A549 (cell line): ENCODE data around the gene ATP10A. TPM values are rescaled to one million over a fixed set of nuclear protein-coding genes. Genes with fewer than 3 reads are reported as not detected.

Experiments used
- ATAC-seq, 2 experiments: fragments of 200-7000 bp in 1 of 2; fragments of >200 bp in 1 of 2; cut with Nextera tagmentation in 1 of 2; cut with Tn5 transposase in 1 of 2; 3 replicates each; pipeline versions ENCODE4 v1.8.0 to v1.9.1; 2018 to 2020; ENCODE audit warnings: mild to moderate bottlenecking in 1 of 2, moderate library complexity in 1 of 2
- CTCF ChIA-PET: fragments of 300-600 bp; sonication (Branson Sonifier 250); formaldehyde crosslinking; extraction: SDS; loops from one replicate; lab custom pipeline; 2021; ENCODE audit warnings: antibody characterized with exemption, inconsistent platforms; lab: Yijun Ruan, JAX
- POLR2A ChIA-PET: fragments of 350-600 bp; formaldehyde crosslinking; extraction: SDS; loops from one replicate; lab custom pipeline; 2021; ENCODE audit warnings: antibody characterized with exemption, inconsistent platforms; lab: Yijun Ruan, JAX
- DNase-seq, 2 experiments: peaks; one replicate each; pipeline versions ENCODE4 v3.0.0 to v3.0.0-alpha.2; 2011 to 2016; ENCODE audit warnings: low read depth in 1 of 2, low spot score in 1 of 2
- FAIRE-seq: peaks from 2 replicates; lab custom pipeline; 2011; peaks lifted over from hg19 to GRCh38; lab: Jason Lieb, UNC
- H3K27ac ChIP-seq, 2 experiments: fragments of >200 bp; sonication (Bioruptor Twin); formaldehyde crosslinking; 3 replicates each; pipeline ENCODE4 v1.5.1; 2016 to 2017
- H3K4me1 ChIP-seq: fragments of >200 bp; sonication (Bioruptor Twin); formaldehyde crosslinking; 3 replicates; pipeline ENCODE4 v1.6.1; 2016
- H3K4me2 ChIP-seq: fragments of >200 bp; sonication (Bioruptor Twin); formaldehyde crosslinking; 3 replicates; pipeline ENCODE4 v1.6.1; 2016
- H3K4me3 ChIP-seq: fragments of >200 bp; sonication (Bioruptor Twin); formaldehyde crosslinking; 3 replicates; pipeline ENCODE4 v1.5.1; 2016
- H3K9me3 ChIP-seq: fragments of >200 bp; sonication (Bioruptor Twin); formaldehyde crosslinking; 3 replicates; pipeline ENCODE4 v1.6.1; 2016
- BHLHE40 ChIP-seq: IDR thresholded peaks from 2 replicates; pipeline ENCODE4 v1.6.1; 2012; ENCODE audit warnings: low read depth, low read length, inconsistent platforms
- CBX2 ChIP-seq: fragments of 200-600 bp; sonication (generic); IDR thresholded peaks from 2 replicates; pipeline ENCODE4 v1.6.1; 2016; ENCODE audit warnings: low read depth, mild to moderate bottlenecking, borderline replicate concordance
- CBX8 ChIP-seq: fragments of 200-600 bp; sonication (generic); IDR thresholded peaks from 2 replicates; pipeline ENCODE4 v1.6.1; 2016
- CEBPB ChIP-seq, 2 experiments: fragments of >200 bp in 1 of 2; sonication (Bioruptor Twin) in 1 of 2; formaldehyde crosslinking in 1 of 2; IDR thresholded peaks; 2 replicates each; pipeline ENCODE4 v1.6.1; 2012 to 2016
- CHD2 ChIP-seq: fragments of 150-350 bp; IDR thresholded peaks from 2 replicates; pipeline ENCODE4 v1.6.1; 2014; ENCODE audit warnings: low read length; ENCODE audit not compliant: partially characterized antibody
- EHMT2 ChIP-seq: fragments of 200-600 bp; sonication (generic); IDR thresholded peaks from 2 replicates; pipeline ENCODE4 v1.6.1; 2016; ENCODE audit warnings: antibody characterized with exemption, low read depth, mild to moderate bottlenecking, moderate library complexity
- ESRRA ChIP-seq: fragments of 150-350 bp; IDR thresholded peaks from 2 replicates; pipeline ENCODE4 v1.6.1; 2014; ENCODE audit warnings: mild to moderate bottlenecking, low read length, borderline replicate concordance
- FOSL2 ChIP-seq, 2 experiments: fragments of 450-650 bp in 1 of 2; fragments of >200 bp in 1 of 2; sonication (Bioruptor Twin) in 1 of 2; formaldehyde crosslinking; IDR thresholded peaks; 2 replicates each; pipeline versions ENCODE4 v1.5.0 to v1.6.1; 2016 to 2020; ENCODE audit warnings: mild to moderate bottlenecking in 1 of 2, moderate library complexity in 1 of 2
- FOXS1 ChIP-seq: fragments of 250-450 bp; sonication (Bioruptor Pico); IDR thresholded peaks from 2 replicates; pipeline ENCODE4 v1.5.0; 2020; ENCODE audit warnings: mild to moderate bottlenecking, moderate library complexity
- GATA3 ChIP-seq: IDR thresholded peaks from 2 replicates; pipeline ENCODE4 v1.6.1; 2012; ENCODE audit warnings: borderline replicate concordance
- HOXB13 ChIP-seq: fragments of 250-450 bp; sonication (Bioruptor Pico); IDR thresholded peaks from 2 replicates; pipeline ENCODE4 v1.5.0; 2020; ENCODE audit warnings: low read depth, mild to moderate bottlenecking, moderate library complexity
- HOXB5 ChIP-seq: fragments of 250-450 bp; sonication (Bioruptor Pico); IDR thresholded peaks from 2 replicates; pipeline ENCODE4 v1.5.0; 2020; ENCODE audit warnings: mild to moderate bottlenecking, moderate library complexity
- JUN ChIP-seq, 2 experiments: fragments of >200 bp; sonication (Bioruptor Twin); formaldehyde crosslinking; IDR thresholded peaks; 2 replicates in 1 of 2; 3 replicates in 1 of 2; pipeline ENCODE4 v1.6.1; 2016 to 2017
- JUNB ChIP-seq: fragments of >200 bp; sonication (Bioruptor Twin); formaldehyde crosslinking; IDR thresholded peaks from 2 replicates; pipeline ENCODE4 v1.6.1; 2016
- KDM1A ChIP-seq: fragments of 200-600 bp; sonication (generic); IDR thresholded peaks from 2 replicates; pipeline ENCODE4 v1.6.1; 2016; ENCODE audit warnings: low read depth, mild to moderate bottlenecking
- KDM5A ChIP-seq: fragments of 200-600 bp; sonication (generic); IDR thresholded peaks from 2 replicates; pipeline ENCODE4 v1.6.1; 2016; ENCODE audit warnings: antibody characterized with exemption, mild to moderate bottlenecking
- MAFK ChIP-seq: fragments of 450-650 bp; IDR thresholded peaks from 2 replicates; pipeline ENCODE4 v1.6.1; 2014; ENCODE audit not compliant: partially characterized antibody
- NPAS2 ChIP-seq: fragments of 250-450 bp; sonication (Bioruptor Pico); IDR thresholded peaks from 2 replicates; pipeline ENCODE4 v1.8.0; 2022; ENCODE audit warnings: mild to moderate bottlenecking, moderate library complexity, borderline replicate concordance
- NR3C1 ChIP-seq: fragments of >200 bp; sonication (Bioruptor Twin); formaldehyde crosslinking; IDR thresholded peaks from 3 replicates; pipeline ENCODE4 v1.6.1; 2017
- PHF8 ChIP-seq: fragments of 200-600 bp; sonication (generic); IDR thresholded peaks from 2 replicates; pipeline ENCODE4 v1.6.1; 2016; ENCODE audit warnings: low read depth, mild to moderate bottlenecking, antibody characterized with exemption, moderate library complexity, borderline replicate concordance
- POLR2A ChIP-seq: IDR thresholded peaks from 2 replicates; pipeline ENCODE4 v1.6.1; 2012; ENCODE audit warnings: mild to moderate bottlenecking, low read length
- POLR2AphosphoS2 ChIP-seq: conservative IDR thresholded peaks from 2 replicates; pipeline ENCODE4 v1.6.1; 2012; ENCODE audit warnings: low read length, improper control_type of control experiment, inconsistent platforms
- RAD21 ChIP-seq, 2 experiments: fragments of >200 bp in 1 of 2; sonication (Bioruptor Twin) in 1 of 2; formaldehyde crosslinking in 1 of 2; IDR thresholded peaks in 1 of 2; conservative IDR thresholded peaks in 1 of 2; 2 replicates in 1 of 2; 3 replicates in 1 of 2; pipeline ENCODE4 v1.6.1; 2012 to 2018; ENCODE audit warnings: inconsistent platforms in 1 of 2
- RARB ChIP-seq: fragments of 250-450 bp; sonication (Bioruptor Pico); IDR thresholded peaks from 2 replicates; pipeline ENCODE4 v1.8.0; 2021; ENCODE audit warnings: mild to moderate bottlenecking, moderate library complexity
- RCOR1 ChIP-seq: fragments of 150-350 bp; IDR thresholded peaks from 2 replicates; pipeline ENCODE4 v1.6.1; 2014; ENCODE audit warnings: antibody characterized with exemption, low read length, low read depth
- RFX5 ChIP-seq: fragments of 450-650 bp; IDR thresholded peaks from 2 replicates; pipeline ENCODE4 v1.7.1; 2014; ENCODE audit warnings: antibody characterized with exemption, mild to moderate bottlenecking, moderate library complexity
- RNF2 ChIP-seq: fragments of 200-600 bp; sonication (generic); IDR thresholded peaks from 2 replicates; pipeline ENCODE4 v1.6.1; 2016; ENCODE audit warnings: low read depth, mild to moderate bottlenecking, antibody characterized with exemption, moderate library complexity, borderline replicate concordance
- SMC3 ChIP-seq: fragments of >200 bp; sonication (Bioruptor Twin); formaldehyde crosslinking; IDR thresholded peaks from 3 replicates; pipeline ENCODE4 v1.6.1; 2018; ENCODE audit warnings: inconsistent platforms
- TP53 ChIP-seq: fragments of 250-450 bp; sonication (Bioruptor Pico); IDR thresholded peaks from 2 replicates; pipeline ENCODE4 v1.5.0; 2021; ENCODE audit warnings: mild to moderate bottlenecking, moderate library complexity
- ZC3H11A ChIP-seq: fragments of 450-650 bp; IDR thresholded peaks from 2 replicates; pipeline ENCODE4 v1.6.1; 2014; ENCODE audit warnings: antibody characterized with exemption, mild to moderate bottlenecking
- ZFP36 ChIP-seq: fragments of 450-650 bp; IDR thresholded peaks from 2 replicates; pipeline ENCODE4 v1.6.1; 2014; ENCODE audit warnings: borderline replicate concordance; ENCODE audit not compliant: partially characterized antibody
- ZNF302 ChIP-seq: fragments of 250-450 bp; sonication (Bioruptor Pico); IDR thresholded peaks from 2 replicates; pipeline ENCODE4 v1.9.0; 2021; ENCODE audit warnings: inconsistent platforms, mild to moderate bottlenecking, moderate library complexity
- WGBS: methylation state at CpG from one replicate; pipeline ENCODE4 v1.1.6; 2017; ENCODE audit errors: missing lambda C conversion rate; 5-methylcytosine and 5-hydroxymethylcytosine counted together
- polyA plus RNA-seq, 4 experiments: library from polyadenylated mRNA; depleted of rRNA in 3 of 4; stranded (reverse); fragments of >200 nt; fragmentation: RNase III in 1 of 4; extraction: RNeasy Plus Mini Kit Qiagen cat#74134 plus additional on column Dnase treatment in 1 of 4; gene quantifications; 2 replicates in 3 of 4; 3 replicates in 1 of 4; pipeline ENCODE4 v1.2.3, GENCODE V29; 2011 to 2017
- TF ChIP-seq, protein P1 (sequence below): IDR thresholded peaks from 2 replicates; pipeline ENCODE4 v1.6.1; 2012
- TF ChIP-seq, protein P2 (sequence below): fragments of 450-650 bp; IDR thresholded peaks from 2 replicates; pipeline ENCODE4 v1.6.1; 2014; ENCODE audit warnings: antibody characterized with exemption
- TF ChIP-seq, protein P3 (sequence below): IDR thresholded peaks from 2 replicates; pipeline ENCODE4 v1.6.1; 2012
- TF ChIP-seq, protein P4 (sequence below): IDR thresholded peaks from 2 replicates; pipeline ENCODE4 v1.6.1; 2012; ENCODE audit warnings: low read depth, borderline replicate concordance

Gene ATP10A
- polyA plus RNA-seq, 2 of the 4 experiments (the other 2 are of a cell fraction), result 5.9 to 7.6 TPM

GRCh38 chr15:25852027-25852426 lies 11.1 kb downstream of the ATP10A start:
- FAIRE-seq (no peak), ATAC-seq (no peak), DNase-seq (no peak)
- ChIA-PET CTCF (interaction anchor here (2.5 kb wide), 1 partner anchor 82 kb away, joined by 11 read pairs; no protein-coding TSS in a partner anchor), POLR2A (no interaction called here)
- H3K9me3 ChIP-seq, result no peaks in the 10 kb centered on the region
- H3K4me3 ChIP-seq, result no peak overlapping the region
- H3K27ac ChIP-seq, result peak overlapping the region in 1 of 2 experiments; percentile 98; a peak in 3 of 6 replicates
- TF ChIP-seq KDM5A, result no peak
- TF ChIP-seq HOXB13 (CRISPR knock-in tag), result no peak
- TF ChIP-seq CHD2, result no peak
- no peak for TF ChIP-seq HOXB5 (CRISPR knock-in tag)
- TF ChIP-seq GATA3, result no peak
- no peak for TF ChIP-seq EHMT2
- TF ChIP-seq NR3C1, result no peak
- no peak for TF ChIP-seq KDM1A
- no peak for TF ChIP-seq RAD21 (conservative IDR thresholded peaks at IDR 0.05 in 1 of 2, IDR thresholded peaks at IDR 0.05 in 1 of 2)
- TF ChIP-seq TP53 (CRISPR knock-in tag), result no peak
- no peak for TF ChIP-seq CBX8
- no peak for TF ChIP-seq RFX5
- no peak for TF ChIP-seq ZC3H11A
- no peak for TF ChIP-seq BHLHE40
- TF ChIP-seq ESRRA, result no peak
- no peak overlapping the region for H3K4me2 ChIP-seq
- H3K4me1 ChIP-seq, result peaks cover 61% of the 10 kb centered on the region

- WGBS, result 6% methylated on average over 28 of the region's 36 CpGs
- DNase-seq (peak; percentile 60 to 78), FAIRE-seq (no peak), ATAC-seq (peak; percentile 88 to 94)
- Histone ChIP-seq H3K4me2 (peak overlapping the region; percentile 100), H3K4me3 (peak overlapping the region; percentile 40), H3K27ac (peak overlapping the region; percentile 98 to 99), H3K9me3 (no peaks in the 10 kb centered on the region), H3K4me1 (peaks cover 71% of the 10 kb centered on the region)
- POLR2A ChIA-PET, result no interaction called here
- CTCF ChIA-PET, result interaction anchor here (1.1 to 2.6 kb wide), 2 partner anchors 83 to 84 kb away, joined by 3 to 10 read pairs; no protein-coding TSS in a partner anchor
- TF ChIP-seq, protein P1, sequence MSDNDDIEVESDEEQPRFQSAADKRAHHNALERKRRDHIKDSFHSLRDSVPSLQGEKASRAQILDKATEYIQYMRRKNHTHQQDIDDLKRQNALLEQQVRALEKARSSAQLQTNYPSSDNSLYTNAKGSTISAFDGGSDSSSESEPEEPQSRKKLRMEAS, result peak; percentile 39; the same call in 1 of the 2 replicates
- TF ChIP-seq HOXB13 (CRISPR knock-in tag) (no peak), JUNB (peak; percentile 43), JUN (IDR thresholded peaks at IDR 0.05) (peak in 1 of 2 experiments; percentile 71; a peak in 2 of 5 replicates), KDM1A (no peak), MAFK (no peak), ESRRA (no peak), FOXS1 (CRISPR knock-in tag) (no peak), PHF8 (no peak), BHLHE40 (no peak), RCOR1 (no peak), EHMT2 (no peak), CEBPB (IDR thresholded peaks at IDR 0.05) (no peak), ZFP36 (no peak), POLR2AphosphoS2 (no peak), ZC3H11A (no peak), POLR2A (peak; percentile 46), CBX2 (no peak), FOSL2 (IDR thresholded peaks at IDR 0.05) (peak; percentile 56; the same call in 1 of the 2 replicates), FOSL2 (CRISPR knock-in tag; IDR thresholded peaks at IDR 0.05) (peak; percentile 52), ZNF302 (CRISPR knock-in tag) (no peak), RFX5 (no peak), SMC3 (no peak), RNF2 (no peak), NPAS2 (CRISPR knock-in tag) (no peak), NR3C1 (no peak), RARB (no peak)
- TF ChIP-seq, protein P2, sequence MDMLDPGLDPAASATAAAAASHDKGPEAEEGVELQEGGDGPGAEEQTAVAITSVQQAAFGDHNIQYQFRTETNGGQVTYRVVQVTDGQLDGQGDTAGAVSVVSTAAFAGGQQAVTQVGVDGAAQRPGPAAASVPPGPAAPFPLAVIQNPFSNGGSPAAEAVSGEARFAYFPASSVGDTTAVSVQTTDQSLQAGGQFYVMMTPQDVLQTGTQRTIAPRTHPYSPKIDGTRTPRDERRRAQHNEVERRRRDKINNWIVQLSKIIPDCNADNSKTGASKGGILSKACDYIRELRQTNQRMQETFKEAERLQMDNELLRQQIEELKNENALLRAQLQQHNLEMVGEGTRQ, result no peak
- TF ChIP-seq, protein P3, sequence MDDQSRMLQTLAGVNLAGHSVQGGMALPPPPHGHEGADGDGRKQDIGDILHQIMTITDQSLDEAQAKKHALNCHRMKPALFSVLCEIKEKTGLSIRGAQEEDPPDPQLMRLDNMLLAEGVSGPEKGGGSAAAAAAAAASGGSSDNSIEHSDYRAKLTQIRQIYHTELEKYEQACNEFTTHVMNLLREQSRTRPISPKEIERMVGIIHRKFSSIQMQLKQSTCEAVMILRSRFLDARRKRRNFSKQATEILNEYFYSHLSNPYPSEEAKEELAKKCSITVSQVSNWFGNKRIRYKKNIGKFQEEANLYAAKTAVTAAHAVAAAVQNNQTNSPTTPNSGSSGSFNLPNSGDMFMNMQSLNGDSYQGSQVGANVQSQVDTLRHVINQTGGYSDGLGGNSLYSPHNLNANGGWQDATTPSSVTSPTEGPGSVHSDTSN, result no peak
- TF ChIP-seq, protein P4, sequence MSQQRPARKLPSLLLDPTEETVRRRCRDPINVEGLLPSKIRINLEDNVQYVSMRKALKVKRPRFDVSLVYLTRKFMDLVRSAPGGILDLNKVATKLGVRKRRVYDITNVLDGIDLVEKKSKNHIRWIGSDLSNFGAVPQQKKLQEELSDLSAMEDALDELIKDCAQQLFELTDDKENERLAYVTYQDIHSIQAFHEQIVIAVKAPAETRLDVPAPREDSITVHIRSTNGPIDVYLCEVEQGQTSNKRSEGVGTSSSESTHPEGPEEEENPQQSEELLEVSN, result no peak
Measured at GRCh38 chr15:25850154-25851111, 12.7 kb downstream of the ATP10A start.
